DMS 273 treated with DMSO at 0.1 percent for 48 hours (cell line): ENCODE results near the gene HGS.
A peak's percentile ranks its signal among the peaks of the same experiment; 100 is the strongest.

ENCODE experiments used
- DNase-seq: peaks from one replicate; lab custom pipeline; 2025; lab: John Stamatoyannopoulos, UW

The HGS gene

DNA sequence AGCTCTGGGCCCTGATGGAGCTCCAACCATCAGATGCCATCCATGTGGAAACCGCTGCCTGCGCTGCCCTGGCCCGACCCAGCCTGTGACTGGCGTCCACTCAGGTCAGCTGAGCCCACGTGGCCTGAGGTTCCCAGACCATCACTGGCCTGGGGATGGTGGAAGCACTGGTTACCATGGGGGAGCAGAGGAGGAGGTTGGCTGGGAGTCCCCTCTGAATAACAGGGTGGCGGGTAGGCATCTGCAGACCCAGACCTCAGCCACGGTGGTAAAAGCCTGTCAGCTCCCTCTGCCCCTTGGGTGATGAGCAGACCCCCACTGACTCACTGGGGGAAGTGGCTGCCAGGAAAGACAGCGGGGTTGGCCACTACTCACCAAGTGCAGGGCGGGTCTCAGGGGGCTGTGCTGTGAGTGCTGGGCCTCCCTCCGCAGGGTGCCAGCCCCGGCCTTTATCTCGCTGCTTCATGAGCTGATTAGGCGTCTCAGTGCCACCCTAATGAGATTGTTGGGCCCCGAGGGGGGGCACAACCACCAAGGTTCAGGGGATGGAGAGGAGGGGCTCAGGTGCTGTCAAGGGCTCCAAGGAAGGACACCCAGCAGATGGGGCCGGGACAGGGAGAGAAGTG, 27.6 kb upstream of the HGS start, which contains the start of gene PDE6G:
Gene PDE6G (minus strand): TSS at position 425 of the 626 bp plus-strand sequence. CDS start 3,237 bp downstream, outside the sequence.
- no peak for DNase-seq

- DNase-seq = no peak
Observed at GRCh38 chr17:81656835-81657234, 27.0 kb upstream of the HGS start.

- DNase-seq = no peak
Observed at GRCh38 chr17:81659038-81659437, 24.8 kb upstream of the HGS start.

DNA sequence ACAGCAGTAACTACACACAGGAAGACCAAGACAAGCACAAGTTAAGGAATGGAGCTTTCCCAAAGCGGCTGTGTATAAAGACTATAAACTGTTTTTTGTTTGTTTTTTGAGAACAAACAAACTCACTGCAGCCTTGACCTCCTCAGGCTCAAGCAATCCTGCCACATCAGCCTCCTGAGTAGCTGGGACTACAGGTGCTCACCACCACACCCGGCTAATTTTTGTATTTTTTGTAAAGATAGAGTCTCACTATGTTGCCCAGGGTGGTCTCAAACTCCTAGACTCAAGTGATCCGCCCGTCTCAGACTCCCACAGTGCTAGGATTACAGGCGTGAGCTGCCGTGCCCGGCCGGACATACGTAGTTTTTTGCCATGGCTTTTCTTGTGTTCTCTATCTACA, 23.4 kb upstream of the HGS start:
- no peak for DNase-seq

DNA sequence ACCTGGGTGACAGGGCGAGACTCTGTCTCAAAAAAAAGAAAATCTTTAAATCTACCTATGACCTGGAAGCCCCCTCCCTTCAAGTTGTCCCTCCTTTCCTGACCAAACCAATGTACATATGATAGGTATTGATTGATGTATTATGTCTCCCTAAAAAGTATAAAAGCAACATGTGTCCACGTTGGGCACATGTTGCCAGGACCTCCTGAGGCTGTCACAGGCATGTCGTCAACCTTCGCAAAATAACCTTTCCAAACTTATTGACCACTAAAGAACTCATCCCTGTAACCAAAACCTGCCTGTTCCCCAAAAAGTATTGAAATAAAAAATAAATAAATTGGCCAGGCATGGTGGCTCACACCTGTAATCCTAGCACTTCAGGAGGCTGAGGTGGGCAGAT, 21.8 kb upstream of the HGS start:
- no peak for DNase-seq

DNA sequence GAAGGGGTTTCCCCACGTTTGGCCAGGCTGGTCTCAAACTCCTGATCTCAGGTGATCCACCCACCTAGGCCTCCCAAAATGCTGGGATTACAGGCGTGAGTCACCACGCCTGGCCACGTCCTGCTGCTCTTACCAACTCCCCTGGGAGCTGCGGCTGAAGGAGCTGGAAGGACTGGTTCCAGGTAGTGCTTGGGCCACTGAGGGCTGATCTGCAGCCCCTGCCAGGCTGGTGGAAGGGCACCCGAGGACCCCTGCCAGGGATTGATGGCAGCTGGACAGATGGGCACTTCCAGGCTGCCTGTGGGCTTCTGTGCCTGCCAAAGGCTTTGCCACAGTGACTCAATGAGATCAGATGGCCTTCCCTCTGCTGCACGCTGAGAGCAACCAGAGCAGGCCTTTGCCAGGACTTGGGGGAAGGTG, 19.8 kb upstream of the HGS start:
- no peak for DNase-seq

- no peak for DNase-seq
Observed at GRCh38 chr17:81665205-81666091, 18.4 kb upstream of the HGS start.

DNA sequence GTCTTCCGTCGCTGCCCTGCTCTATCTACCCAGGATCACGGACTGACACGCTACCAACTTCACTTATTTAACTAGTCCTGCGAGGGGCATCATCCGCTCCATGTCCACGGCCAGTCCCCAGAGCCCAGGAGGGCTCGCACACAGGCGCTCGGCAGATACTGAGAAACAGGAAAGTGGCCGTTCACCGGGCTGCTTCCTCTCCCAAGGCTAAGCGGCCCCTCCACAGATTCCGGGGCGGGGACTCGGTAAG, 17.8 kb upstream of the HGS start:
- no peak for DNase-seq

- peak; percentile 88 for DNase-seq
Observed at GRCh38 chr17:81666342-81667191, 17.2 kb upstream of the HGS start, which contains the start of the genes CCDC137 and OXLD1. CCDC137 (plus strand) TSS chr17:81666737; CDS start chr17:81666767, 30 bp downstream. OXLD1 (minus strand) TSS chr17:81666605; CDS start chr17:81666577, 28 bp downstream.

GRCh38 chr17:81667754-81668153, 16.1 kb upstream of the HGS start:
- DNase-seq = no peak

DNA sequence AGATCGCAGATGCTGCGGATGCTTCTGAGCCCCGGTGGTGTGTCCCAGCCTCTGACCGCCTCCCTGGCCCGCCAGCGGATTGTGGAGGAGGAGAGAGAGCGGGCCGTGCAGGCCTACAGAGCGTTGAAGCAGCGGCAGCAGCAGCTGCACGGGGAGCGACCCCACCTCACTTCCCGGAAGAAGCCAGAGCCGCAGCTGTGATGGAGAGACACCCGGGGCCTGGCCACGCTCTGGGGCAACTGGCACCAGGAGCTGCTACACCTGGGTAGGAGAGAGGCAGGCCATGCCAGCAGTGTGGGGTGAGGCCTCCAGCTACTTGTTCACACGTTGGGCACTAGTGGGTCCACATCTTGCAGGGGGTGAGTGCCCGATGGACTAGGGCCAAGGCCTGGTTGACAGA, 11.3 kb upstream of the HGS start:
- no peak for DNase-seq

GRCh38 chr17:81672954-81673353, 10.9 kb upstream of the HGS start:
- DNase-seq = no peak

DNA sequence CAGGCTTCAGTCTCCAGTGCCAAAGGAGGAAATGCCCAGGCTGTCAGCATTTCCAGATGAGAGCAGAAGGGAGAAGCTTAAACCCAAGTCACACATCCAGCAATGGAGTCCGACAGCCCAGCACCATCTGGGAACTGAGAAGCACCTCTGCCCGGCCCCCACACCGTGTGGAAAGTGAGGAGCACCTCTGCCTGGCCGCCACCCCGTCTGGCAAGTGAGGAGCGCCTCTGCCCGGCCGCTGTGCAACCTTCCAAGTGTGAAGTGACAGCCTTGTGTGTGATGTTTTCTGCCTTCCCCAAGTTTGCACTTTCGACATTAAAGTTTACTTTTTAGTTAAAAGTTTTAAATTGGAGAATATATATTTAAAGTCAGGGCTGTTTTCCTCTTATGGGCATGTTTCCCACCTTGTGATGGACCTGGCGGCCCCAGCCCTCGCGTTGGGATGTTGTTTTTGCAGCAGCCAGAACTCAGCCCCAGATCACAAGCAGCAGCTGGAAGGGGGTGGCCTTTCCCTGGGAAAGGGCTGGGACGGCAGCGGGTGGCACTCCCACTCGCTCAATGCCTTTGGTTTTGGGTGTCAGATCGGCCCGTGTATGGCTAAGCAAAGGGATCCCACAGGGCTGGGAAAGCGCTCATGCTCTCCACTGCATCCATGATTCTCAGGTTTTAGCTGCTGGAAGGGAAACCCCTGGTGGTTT, 10.1 kb upstream of the HGS start:
- no peak for DNase-seq

GRCh38 chr17:81675515-81676221, 8.1 kb upstream of the HGS start:
- DNase-seq = peak; percentile 26

- DNase-seq = no peak
Observed at GRCh38 chr17:81676906-81677305, 6.9 kb upstream of the HGS start.

DNA sequence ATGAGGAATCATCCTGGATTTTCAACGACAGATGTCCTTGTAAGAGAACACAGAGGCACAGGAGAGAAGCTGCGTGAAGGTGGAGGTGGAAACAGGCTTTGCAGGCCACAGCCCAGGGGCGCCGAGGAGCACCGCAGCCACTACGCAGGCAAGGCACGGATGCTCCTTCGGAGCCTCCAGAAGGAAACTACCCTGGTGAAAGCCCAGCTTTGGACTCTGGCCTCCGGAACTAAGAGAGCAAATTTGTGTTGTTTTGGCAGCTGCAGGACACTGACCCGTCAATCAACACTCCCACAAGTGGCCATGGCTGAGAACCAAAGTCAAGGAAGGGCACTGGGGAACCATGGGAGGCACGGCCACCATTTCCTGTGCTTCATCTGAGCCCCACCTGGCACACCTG, 3.7 kb upstream of the HGS start:
- DNase-seq = no peak

DNA sequence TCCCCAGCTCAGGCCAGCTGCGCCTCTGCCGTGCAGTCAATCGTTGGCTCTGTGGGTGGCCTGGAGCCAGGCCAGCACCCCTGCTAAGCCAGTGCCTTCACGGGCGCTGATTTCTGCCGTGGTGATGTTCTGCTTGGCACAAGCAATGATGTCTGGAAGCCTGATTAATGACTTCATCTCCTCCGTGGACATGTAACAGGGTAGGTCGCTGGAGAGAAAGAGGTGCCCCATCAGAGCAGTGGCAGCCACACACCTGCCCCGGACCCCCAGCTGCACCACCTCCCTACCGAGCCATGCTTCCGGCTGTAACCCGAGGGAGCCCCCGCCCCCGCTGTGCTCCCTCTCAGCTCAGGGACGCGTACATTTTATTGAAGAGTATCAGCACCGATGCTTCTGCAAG, 2.1 kb upstream of the HGS start:
- DNase-seq = no peak

DNA sequence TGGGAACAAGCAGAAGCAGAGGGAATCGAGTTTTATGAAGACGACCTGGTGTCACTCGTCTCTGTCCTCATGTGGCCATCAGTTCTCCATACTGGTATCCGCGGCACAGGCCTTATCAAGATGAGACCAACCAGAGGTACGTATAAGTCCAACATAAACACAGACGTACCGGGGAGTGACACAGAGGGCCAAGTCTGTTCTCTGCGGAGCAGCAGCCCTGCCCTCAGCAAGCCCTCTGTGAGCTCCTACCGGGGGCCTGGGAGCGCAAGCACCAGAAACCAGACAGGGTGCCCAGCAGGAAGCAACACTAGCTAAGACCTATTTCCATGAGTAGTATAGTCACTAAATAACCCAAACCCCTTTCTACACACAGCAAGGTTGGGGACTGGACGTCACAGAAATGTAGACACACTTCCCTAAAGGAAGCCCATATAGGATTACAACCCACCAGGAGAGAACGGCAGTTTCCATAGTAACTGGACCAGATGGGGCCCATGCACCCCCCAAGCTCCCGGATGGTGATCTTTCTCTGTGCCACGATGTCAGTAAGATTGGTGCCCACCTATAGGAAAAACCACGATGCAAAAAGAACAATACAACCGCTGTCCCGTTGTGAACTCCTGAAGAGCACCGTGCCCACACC, 1.1 kb upstream of the HGS start:
- no peak for DNase-seq

DNA sequence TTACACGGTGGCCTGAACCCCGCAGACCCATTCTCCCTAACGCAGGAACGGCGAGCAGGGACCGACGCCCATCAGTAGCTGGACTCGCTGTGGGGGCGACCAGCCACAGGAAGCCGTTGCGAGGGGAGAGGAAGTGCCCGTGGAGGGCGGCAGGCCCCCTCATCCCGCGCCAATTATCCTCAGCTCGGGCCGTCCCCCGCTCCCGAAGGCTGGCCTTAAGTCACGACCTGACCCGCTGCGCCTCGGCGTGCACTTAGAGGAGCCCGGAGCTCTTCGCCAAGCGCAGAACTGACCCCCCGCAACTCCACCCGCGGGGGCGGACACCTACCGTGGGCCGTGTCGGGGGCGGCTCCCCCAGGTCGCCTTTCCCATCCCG, 615 bp upstream of the HGS start:
- no peak for DNase-seq

GRCh38 chr17:81684442-81684911, 666 bp downstream of the HGS start:
- no peak for DNase-seq

- DNase-seq = no peak
Observed at GRCh38 chr17:81685108-81685507, 1.3 kb downstream of the HGS start.
